Muscle layer of colon (tissue), 2 donors: Measurements from ENCODE around the gene ASCC1.
"Not testable (repeated sequence)": the region's sequence is repeated elsewhere in the genome, so short reads cannot be mapped to it uniquely, and the experiment has no call there.

Experiments
- H3K27ac ChIP-seq: one replicate; pipeline ENCODE4 v1.7.0; 2013; ENCODE audit warnings: low read depth, mild to moderate bottlenecking, low read length, moderate library complexity
- H3K27me3 ChIP-seq, 2 donors: one replicate each; pipeline ENCODE4 v1.7.0; 2013; ENCODE audit warnings: low read length in 2 of 2, mild to moderate bottlenecking in 2 of 2; ENCODE audit not compliant: insufficient read depth in 2 of 2, control insufficient read depth in 1 of 2
- H3K36me3 ChIP-seq: one replicate; pipeline ENCODE4 v1.7.0; 2013; ENCODE audit warnings: mild to moderate bottlenecking, low read length; ENCODE audit not compliant: insufficient read depth
- H3K4me1 ChIP-seq: one replicate; pipeline ENCODE4 v1.7.0; 2013; ENCODE audit warnings: mild to moderate bottlenecking, low read length; ENCODE audit not compliant: insufficient read depth
- H3K4me3 ChIP-seq, 2 donors: one replicate each; pipeline ENCODE4 v1.7.0; 2013; ENCODE audit warnings: low read length in 2 of 2, low read depth in 1 of 2, mild to moderate bottlenecking in 1 of 2, moderate library complexity in 1 of 2
- H3K9ac ChIP-seq: one replicate; pipeline ENCODE4 v1.7.0; 2013; ENCODE audit warnings: low read length
- H3K9me3 ChIP-seq: one replicate; pipeline ENCODE4 v1.7.0; 2013; ENCODE audit warnings: mild to moderate bottlenecking, low read length
- donor health status: abdominal sarcoma.
- donor health status: Adenocarcinoma of cecum.

Gene ASCC1

GRCh38 chr10:72158176-72158575 is 57.9 kb downstream of the ASCC1 start:
- Histone ChIP-seq H3K4me1 (no peaks in the 10 kb centered on the region), H3K27me3 (no peaks in the 10 kb centered on the region), H3K36me3 (no peaks in the 10 kb centered on the region), H3K9me3 (no peaks in the 10 kb centered on the region), H3K9ac (no peak overlapping the region), H3K27ac (no peak overlapping the region), H3K4me3 (no peak overlapping the region)

- Histone ChIP-seq H3K9ac (no peak overlapping the region), H3K27ac (no peak overlapping the region), H3K27me3 (no peaks in the 10 kb centered on the region), H3K4me3 (no peak overlapping the region), H3K9me3 (no peaks in the 10 kb centered on the region), H3K36me3 (no peaks in the 10 kb centered on the region), H3K4me1 (no peaks in the 10 kb centered on the region)
Observed at GRCh38 chr10:72156223-72156622, 59.9 kb downstream of the ASCC1 start.

- no peaks in the 10 kb centered on the region for H3K27me3 ChIP-seq
- H3K4me1 ChIP-seq, result no peaks in the 10 kb centered on the region
- no peaks in the 10 kb centered on the region for H3K9me3 ChIP-seq
- H3K9ac ChIP-seq, result no peak overlapping the region
- H3K36me3 ChIP-seq, result no peaks in the 10 kb centered on the region
- no peak overlapping the region for H3K27ac ChIP-seq
- no peak overlapping the region for H3K4me3 ChIP-seq
Observed at GRCh38 chr10:72152286-72152685, 63.8 kb downstream of the ASCC1 start.

- not testable (repeated sequence) for H3K4me3 ChIP-seq, H3K36me3 ChIP-seq, H3K4me1 ChIP-seq, H3K9ac ChIP-seq, H3K27me3 ChIP-seq, H3K27ac ChIP-seq, H3K9me3 ChIP-seq
Observed at GRCh38 chr10:72150746-72151478, 65.2 kb downstream of the ASCC1 start.

- not testable (repeated sequence) for H3K27ac ChIP-seq, H3K9ac ChIP-seq, H3K27me3 ChIP-seq
Observed at GRCh38 chr10:72147324-72147584, 68.8 kb downstream of the ASCC1 start.

GRCh38 chr10:72146559-72147323 is 69.3 kb downstream of the ASCC1 start:
- Histone ChIP-seq H3K27me3 (no peaks in the 10 kb centered on the region), H3K36me3 (no peaks in the 10 kb centered on the region), H3K4me3 (no peak overlapping the region), H3K9ac (no peak overlapping the region), H3K27ac (no peak overlapping the region), H3K9me3 (no peaks in the 10 kb centered on the region), H3K4me1 (no peaks in the 10 kb centered on the region)

More at GRCh38 chr10:72147324-72147584, 68.8 kb downstream of the ASCC1 start:
- not testable (repeated sequence) for H3K4me1 ChIP-seq, H3K4me3 ChIP-seq, H3K36me3 ChIP-seq, H3K9me3 ChIP-seq

- no peaks in the 10 kb centered on the region for H3K27me3 ChIP-seq
- no peak overlapping the region for H3K27ac ChIP-seq
- H3K36me3 ChIP-seq, result no peaks in the 10 kb centered on the region
- no peaks in the 10 kb centered on the region for H3K4me1 ChIP-seq
- no peak overlapping the region for H3K9ac ChIP-seq
- H3K9me3 ChIP-seq, result no peaks in the 10 kb centered on the region
- no peak overlapping the region for H3K4me3 ChIP-seq
Observed at GRCh38 chr10:72146071-72146470, 70.0 kb downstream of the ASCC1 start.

GRCh38 chr10:72145657-72146056 is 70.4 kb downstream of the ASCC1 start:
- Histone ChIP-seq H3K9ac (no peak overlapping the region), H3K4me1 (no peaks in the 10 kb centered on the region), H3K27ac (no peak overlapping the region), H3K27me3 (no peaks in the 10 kb centered on the region), H3K4me3 (no peak overlapping the region), H3K9me3 (no peaks in the 10 kb centered on the region), H3K36me3 (no peaks in the 10 kb centered on the region)

GRCh38 chr10:72140850-72141249 is 75.2 kb downstream of the ASCC1 start:
- no peak overlapping the region for H3K9ac ChIP-seq
- no peaks in the 10 kb centered on the region for H3K9me3 ChIP-seq
- H3K27me3 ChIP-seq, result no peaks in the 10 kb centered on the region
- H3K4me3 ChIP-seq, result no peak overlapping the region
- no peak overlapping the region for H3K27ac ChIP-seq
- H3K4me1 ChIP-seq, result no peaks in the 10 kb centered on the region
- H3K36me3 ChIP-seq, result no peaks in the 10 kb centered on the region

GRCh38 chr10:72140174-72140573 is 75.9 kb downstream of the ASCC1 start:
- Histone ChIP-seq H3K36me3 (no peaks in the 10 kb centered on the region), H3K4me1 (no peaks in the 10 kb centered on the region), H3K9ac (no peak overlapping the region), H3K4me3 (no peak overlapping the region), H3K27ac (no peak overlapping the region), H3K27me3 (no peaks in the 10 kb centered on the region), H3K9me3 (no peaks in the 10 kb centered on the region)

GRCh38 chr10:72137583-72137982 is 78.5 kb downstream of the ASCC1 start:
- Histone ChIP-seq H3K4me3 (no peak overlapping the region), H3K9me3 (no peaks in the 10 kb centered on the region), H3K27me3 (no peaks in the 10 kb centered on the region), H3K27ac (no peak overlapping the region), H3K4me1 (no peaks in the 10 kb centered on the region), H3K9ac (no peak overlapping the region), H3K36me3 (no peaks in the 10 kb centered on the region)

GRCh38 chr10:72136225-72136624 is 79.9 kb downstream of the ASCC1 start:
- H3K4me1 ChIP-seq, H3K27ac ChIP-seq, H3K4me3 ChIP-seq, H3K9me3 ChIP-seq, H3K36me3 ChIP-seq, H3K9ac ChIP-seq, H3K27me3 ChIP-seq: not testable (repeated sequence)
